Measurements from ENCODE around the gene NLK. TPM values are rescaled to one million over a fixed set of nuclear protein-coding genes. Genes with fewer than 3 reads are reported as not detected.
"Not testable (repeated sequence)": the region's sequence is repeated elsewhere in the genome, so short reads cannot be mapped to it uniquely, and the experiment has no call there.

The NLK gene
- total RNA-seq, 1 donor from 2014 or later, result 22.6 TPM

DNA sequence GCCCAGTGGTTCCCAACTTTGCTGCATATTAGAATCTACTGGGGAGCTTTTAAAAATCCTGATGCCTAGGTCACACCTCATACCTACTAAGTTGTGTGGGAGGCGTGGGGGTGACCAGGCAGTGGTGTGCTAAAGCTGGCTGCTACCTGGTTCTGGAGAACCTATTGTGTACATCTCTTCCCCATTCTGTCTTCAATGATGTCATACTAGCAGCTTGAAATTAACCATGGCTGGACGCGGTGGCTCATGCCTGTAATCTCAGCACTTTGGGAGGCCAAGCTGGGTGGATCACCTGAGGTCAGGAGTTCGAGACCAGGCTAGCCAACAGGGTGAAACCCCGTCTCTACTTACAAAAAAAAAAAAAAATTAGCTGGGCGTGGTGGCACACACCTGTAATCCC, 11.3 kb upstream of the NLK start:
- intact Hi-C loops (cut with DNase I), result no loop called here
- Histone ChIP-seq H3K9me3 (no peaks in the 10 kb centered on the region), H3K27me3 (no peaks in the 10 kb centered on the region), H3K4me1 (peaks cover 4% of the 10 kb centered on the region), H3K4me3 (no peak overlapping the region), H3K36me3 (no peaks in the 10 kb centered on the region), H3K27ac (no peak overlapping the region)
- ATAC-seq (no peak), DNase-seq (no peak)
- TF ChIP-seq CTCF (IDR thresholded peaks at IDR 0.05), result no peak

DNA sequence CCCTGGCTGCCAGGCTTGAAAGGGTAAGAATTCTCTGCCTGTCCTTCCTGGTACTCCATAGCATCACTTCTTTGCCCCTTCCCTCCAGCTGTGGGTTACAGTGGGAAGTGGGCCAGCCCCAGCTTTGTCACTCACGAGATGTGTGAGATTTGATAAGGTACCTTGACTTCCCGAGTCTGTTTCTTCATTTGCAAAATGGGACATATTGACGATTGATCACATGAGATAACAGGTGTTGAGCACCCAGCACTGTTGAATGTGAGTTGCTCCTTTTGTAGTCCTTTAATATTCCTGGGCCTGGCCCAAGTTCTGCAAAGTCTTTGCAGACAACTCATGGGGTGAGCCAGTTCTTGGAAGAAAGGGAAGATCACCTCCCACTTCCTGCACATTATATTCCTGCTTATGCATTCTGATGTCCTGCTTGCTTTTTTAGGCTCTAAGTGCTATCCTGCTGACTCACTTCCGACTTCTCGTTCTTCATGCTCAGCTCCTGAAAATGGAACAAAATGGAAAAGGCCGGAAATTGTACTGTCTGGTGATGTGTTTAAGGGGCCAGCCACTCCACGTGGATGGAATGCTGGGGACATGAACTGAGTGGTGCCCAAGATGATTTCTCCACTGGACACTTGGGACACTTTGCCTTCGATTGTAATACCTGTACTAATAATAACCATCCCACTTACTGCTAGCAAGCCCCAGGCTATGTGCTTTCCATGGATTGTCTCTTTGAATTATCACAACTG, 8.3 kb upstream of the NLK start:
- H3K36me3 ChIP-seq, result no peaks in the 10 kb centered on the region
- H3K27me3 ChIP-seq, result no peaks in the 10 kb centered on the region
- no peak overlapping the region for H3K27ac ChIP-seq
- no peak overlapping the region for H3K4me3 ChIP-seq
- H3K4me1 ChIP-seq, result peaks cover 4% of the 10 kb centered on the region
- ATAC-seq, result peak; percentile 47
- H3K9me3 ChIP-seq, result no peaks in the 10 kb centered on the region
- intact Hi-C loops (cut with DNase I), result no loop called here
- DNase-seq, result no peak
- no peak for TF ChIP-seq CTCF (IDR thresholded peaks at IDR 0.05)

GRCh38 chr17:28035452-28035851, 7.0 kb upstream of the NLK start:
- DNase-seq; H3K36me3 ChIP-seq; ATAC-seq; intact Hi-C loops (cut with DNase I); H3K4me3 ChIP-seq; H3K9me3 ChIP-seq; H3K4me1 ChIP-seq; H3K27me3 ChIP-seq; H3K27ac ChIP-seq: not testable (repeated sequence)

GRCh38 chr17:28035884-28036283, 6.6 kb upstream of the NLK start:
- intact Hi-C loops (cut with DNase I); DNase-seq; H3K36me3 ChIP-seq; H3K4me3 ChIP-seq; H3K27me3 ChIP-seq; ATAC-seq; H3K4me1 ChIP-seq; H3K9me3 ChIP-seq; H3K27ac ChIP-seq: not testable (repeated sequence)

GRCh38 chr17:28038802-28039201, 3.7 kb upstream of the NLK start:
- TF ChIP-seq CTCF (IDR thresholded peaks at IDR 0.05), result no peak
- H3K27me3 ChIP-seq, result no peaks in the 10 kb centered on the region
- H3K4me1 ChIP-seq, result peaks cover 21% of the 10 kb centered on the region
- intact Hi-C loops (cut with DNase I), result no loop called here
- ATAC-seq (no peak), DNase-seq (no peak)
- H3K4me3 ChIP-seq, result no peak overlapping the region
- no peak overlapping the region for H3K27ac ChIP-seq
- no peaks in the 10 kb centered on the region for H3K9me3 ChIP-seq
- H3K36me3 ChIP-seq, result no peaks in the 10 kb centered on the region

- H3K27me3 ChIP-seq, result no peaks in the 10 kb centered on the region
- ATAC-seq (no peak), DNase-seq (no peak)
- intact Hi-C loops (cut with DNase I), result no loop called here
- H3K4me1 ChIP-seq, result peaks cover 22% of the 10 kb centered on the region
- H3K36me3 ChIP-seq, result no peaks in the 10 kb centered on the region
- TF ChIP-seq CTCF (IDR thresholded peaks at IDR 0.05), result no peak
- no peaks in the 10 kb centered on the region for H3K9me3 ChIP-seq
- H3K4me3 ChIP-seq, result no peak overlapping the region
- H3K27ac ChIP-seq, result no peak overlapping the region
Observed at GRCh38 chr17:28039251-28039650, 3.2 kb upstream of the NLK start.

GRCh38 chr17:28040406-28040805, 2.1 kb upstream of the NLK start:
- no peak overlapping the region for H3K27ac ChIP-seq
- intact Hi-C loops (cut with DNase I), result no loop called here

More at GRCh38 chr17:28040406-28040805, 2.1 kb upstream of the NLK start:
- no peaks in the 10 kb centered on the region for H3K27me3 ChIP-seq
- no peak for TF ChIP-seq CTCF (IDR thresholded peaks at IDR 0.05)
- no peak for ATAC-seq
- H3K9me3 ChIP-seq, result no peaks in the 10 kb centered on the region
- no peaks in the 10 kb centered on the region for H3K36me3 ChIP-seq
- H3K4me1 ChIP-seq, result peaks cover 32% of the 10 kb centered on the region
- H3K4me3 ChIP-seq, result peak overlapping the region; percentile 78
- no peak for DNase-seq
